GM12864 (cell line): ENCODE measurements around the gene SLC48A1.

Source experiments
- DNase-seq: peaks from one replicate; pipeline ENCODE4 v3.0.0-alpha.2; 2011; ENCODE audit warnings: low read depth
- H3K4me3 ChIP-seq: 2 replicates; pipeline ENCODE4 v1.5.1; 2011; ENCODE audit warnings: mild to moderate bottlenecking, low read depth, low read length, control low read depth
- CTCF ChIP-seq: IDR thresholded peaks from 2 replicates; pipeline ENCODE4 v1.5.1; 2011; ENCODE audit warnings: low read depth, mild to moderate bottlenecking, moderate library complexity, low read length, control low read depth, inconsistent platforms; ENCODE audit errors: missing control alignments

Gene SLC48A1

GRCh38 chr12:47822401-47822800 lies 49.4 kb downstream of the SLC48A1 start:
- no peak overlapping the region for H3K4me3 ChIP-seq
- DNase-seq: no peak
- no peak for TF ChIP-seq CTCF

- DNase-seq: no peak
- no peak for TF ChIP-seq CTCF
- H3K4me3 ChIP-seq: no peak overlapping the region
Measured at GRCh38 chr12:47822863-47823262, 49.8 kb downstream of the SLC48A1 start.

GRCh38 chr12:47823422-47824086 lies 50.5 kb downstream of the SLC48A1 start:
- H3K4me3 ChIP-seq: no peak overlapping the region
- DNase-seq: no peak
- no peak for TF ChIP-seq CTCF

- DNase-seq: no peak
- no peak overlapping the region for H3K4me3 ChIP-seq
- no peak for TF ChIP-seq CTCF
Measured at GRCh38 chr12:47824198-47824597, 51.2 kb downstream of the SLC48A1 start.

GRCh38 chr12:47824635-47825034 lies 51.6 kb downstream of the SLC48A1 start:
- TF ChIP-seq CTCF: no peak
- DNase-seq: no peak
- H3K4me3 ChIP-seq: no peak overlapping the region

GRCh38 chr12:47825173-47825639 lies 52.2 kb downstream of the SLC48A1 start:
- TF ChIP-seq CTCF: no peak
- DNase-seq: no peak

GRCh38 chr12:47828008-47828975 lies 55.3 kb downstream of the SLC48A1 start:
- no peak for DNase-seq
- H3K4me3 ChIP-seq: no peak overlapping the region
- TF ChIP-seq CTCF: no peak

More at GRCh38 chr12:47825173-47825639, 52.2 kb downstream of the SLC48A1 start:
- H3K4me3 ChIP-seq: no peak overlapping the region
